NCI-H524 treated with DMSO at 0.1 percent for 48 hours (cell line): Measurements from ENCODE around the gene POLR2M.

Experiments
- DNase-seq: peaks from one replicate; lab custom pipeline; 2025; lab: John Stamatoyannopoulos, UW

POLR2M gene

DNA sequence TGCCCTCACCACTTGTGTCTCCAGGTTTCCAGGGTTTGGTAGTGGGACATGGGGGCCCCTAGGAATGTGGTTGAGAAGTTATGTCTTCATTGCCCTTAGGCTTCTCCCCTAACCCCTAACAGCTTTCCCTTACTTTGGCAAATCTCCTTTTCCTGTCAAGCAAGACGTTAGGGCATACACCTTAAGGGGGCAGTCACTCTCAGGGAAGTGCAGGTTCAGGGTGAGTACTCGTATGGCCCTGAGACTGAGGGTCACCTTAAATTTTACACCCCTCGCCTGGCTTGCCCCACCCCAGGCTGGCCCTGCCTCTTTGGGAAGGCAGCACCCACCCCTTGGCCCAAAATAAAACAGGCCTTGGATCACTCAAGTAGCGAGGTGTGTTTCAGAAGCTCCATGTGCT lies 33.5 kb downstream of the POLR2M start:
- DNase-seq, result no peak

DNA sequence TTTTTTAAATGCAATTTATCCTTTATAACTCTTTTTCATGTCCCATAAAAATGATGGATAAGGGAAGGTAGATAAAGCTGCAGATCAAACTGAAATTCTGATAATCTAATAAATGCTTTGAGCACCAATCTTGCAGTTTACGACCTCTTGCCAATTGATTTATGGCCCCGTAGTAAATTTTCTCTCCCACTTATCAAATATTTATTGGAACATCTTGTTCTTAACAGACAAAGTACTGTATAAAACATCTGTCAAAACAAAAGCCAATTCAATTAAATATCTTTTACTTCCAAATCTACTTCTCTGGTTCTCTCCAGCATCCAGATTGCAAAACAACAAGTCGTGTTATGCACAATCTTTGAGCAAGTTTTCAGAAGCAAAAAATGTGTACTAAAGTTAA lies 34.6 kb downstream of the POLR2M start:
- DNase-seq, result no peak

DNA sequence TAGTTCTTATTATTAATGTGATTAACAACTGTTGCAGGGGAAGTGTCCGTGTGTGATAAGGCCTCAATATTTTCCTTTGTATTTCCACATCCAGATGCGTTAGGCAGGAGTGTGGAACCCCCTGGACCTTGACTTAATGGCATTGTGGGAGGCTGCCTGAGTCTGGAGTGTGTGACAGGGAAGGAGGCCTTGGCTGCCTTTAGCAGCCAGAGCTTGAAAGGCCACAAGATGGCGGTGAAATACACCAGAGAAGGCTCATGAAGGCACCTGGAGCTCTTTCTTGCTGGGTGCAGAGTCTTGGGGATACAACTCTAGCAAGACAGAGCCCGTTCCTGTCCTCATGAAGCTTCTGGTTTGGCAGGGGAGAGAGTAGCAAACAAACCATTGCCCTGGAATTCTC lies 36.9 kb downstream of the POLR2M start:
- DNase-seq, result no peak

DNA sequence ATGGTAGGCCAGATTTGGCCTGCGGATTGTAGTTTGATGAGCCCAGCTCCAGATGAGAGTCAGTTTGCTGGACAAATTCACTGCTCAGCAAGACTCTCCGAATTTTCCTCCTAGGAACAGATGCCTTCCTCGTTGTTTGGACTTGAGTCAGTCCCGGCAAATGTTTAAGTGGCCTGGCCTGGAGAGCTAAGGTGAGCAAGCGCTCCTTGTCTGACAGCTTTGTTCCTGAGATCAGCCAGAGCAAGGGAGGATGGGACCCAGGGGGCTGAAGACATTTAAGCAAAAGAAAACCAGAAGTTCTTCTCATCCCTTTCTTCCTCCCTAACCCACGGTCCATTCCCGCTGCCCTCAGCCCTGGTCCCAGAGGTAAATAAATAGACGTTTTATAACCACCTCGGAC lies 40.3 kb downstream of the POLR2M start:
- no peak for DNase-seq

DNA sequence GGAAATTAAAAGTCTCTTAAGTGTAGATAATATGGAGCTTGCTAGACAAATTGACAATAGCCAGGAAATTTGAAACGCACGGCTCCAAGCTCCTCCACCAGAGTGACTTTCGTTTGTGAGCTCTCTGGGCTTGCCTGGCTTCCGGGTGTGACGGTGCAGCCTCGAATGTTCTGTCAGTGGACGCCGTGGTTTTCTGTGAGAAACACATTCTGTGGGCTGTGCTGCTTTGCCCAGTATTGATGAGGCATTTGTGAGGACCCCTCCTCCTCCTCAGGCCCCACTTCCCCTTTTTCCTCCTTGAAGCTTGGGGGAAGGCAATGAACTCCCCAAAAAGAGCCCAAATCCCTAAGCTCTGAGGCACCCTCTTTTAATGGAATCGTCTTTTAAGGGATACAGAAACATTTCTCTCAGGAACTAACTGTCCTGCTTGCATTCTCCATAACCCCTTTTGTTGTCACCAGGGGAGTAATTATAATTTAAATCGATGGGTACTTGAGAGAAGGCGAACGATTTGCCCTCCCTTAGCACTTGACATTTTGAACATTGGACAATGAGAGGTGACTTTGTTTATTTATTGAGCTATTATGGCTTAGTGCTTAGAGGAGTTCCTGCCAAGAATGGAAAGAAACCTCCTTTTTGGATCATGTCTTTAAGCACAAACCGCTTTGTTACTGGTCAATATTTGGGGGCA lies 40.8 kb downstream of the POLR2M start:
- no peak for DNase-seq

DNA sequence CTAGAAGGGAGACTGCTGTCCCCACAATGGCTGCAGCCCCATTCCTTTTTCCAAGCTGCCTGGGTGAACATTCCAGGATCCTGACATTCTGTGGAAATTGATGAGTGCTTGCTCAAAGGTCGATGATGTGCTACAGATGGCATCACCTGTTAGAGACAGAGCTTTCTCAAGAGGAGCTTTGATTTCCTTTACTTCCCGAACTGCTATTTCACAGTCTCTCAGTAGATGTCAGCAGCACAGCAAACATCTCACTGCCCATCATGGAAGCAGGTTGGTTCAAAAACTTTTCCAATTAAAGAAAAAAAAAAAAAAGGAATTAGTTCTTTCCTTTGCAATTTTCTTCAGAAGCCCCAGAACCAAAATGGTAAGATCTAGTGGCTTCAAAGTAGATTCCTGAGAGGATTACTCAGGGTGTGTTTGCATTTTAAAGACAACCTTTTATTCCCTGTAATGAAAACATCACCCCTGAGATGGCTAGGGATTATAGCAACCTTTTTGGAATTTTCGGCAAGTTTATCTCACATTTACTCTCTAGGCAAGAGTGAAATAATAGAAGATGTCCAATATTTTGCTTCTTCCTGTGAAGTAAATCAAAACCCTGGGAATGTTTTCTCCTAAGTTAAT lies 44.8 kb downstream of the POLR2M start:
- DNase-seq, result no peak

DNA sequence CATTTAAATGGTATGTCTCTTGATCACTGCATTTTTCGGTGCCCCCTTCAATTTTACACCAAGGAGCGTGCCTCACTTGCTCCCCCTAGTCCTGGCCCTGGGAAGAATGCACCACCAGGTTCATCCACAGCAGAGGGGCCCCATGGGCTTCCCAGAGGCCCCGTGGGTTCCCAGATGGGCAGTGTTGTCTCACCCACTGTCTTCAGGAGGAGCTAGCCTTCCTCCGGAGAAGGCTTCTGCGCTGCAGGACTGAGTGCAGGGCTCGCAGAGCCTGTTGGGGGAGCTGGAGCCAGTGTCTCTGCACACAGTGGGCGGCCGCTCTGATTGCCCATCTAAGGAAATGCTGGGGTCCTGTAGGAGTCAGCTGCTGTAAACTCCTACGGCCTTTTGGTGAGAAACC lies 45.9 kb downstream of the POLR2M start:
- DNase-seq, result no peak

DNA sequence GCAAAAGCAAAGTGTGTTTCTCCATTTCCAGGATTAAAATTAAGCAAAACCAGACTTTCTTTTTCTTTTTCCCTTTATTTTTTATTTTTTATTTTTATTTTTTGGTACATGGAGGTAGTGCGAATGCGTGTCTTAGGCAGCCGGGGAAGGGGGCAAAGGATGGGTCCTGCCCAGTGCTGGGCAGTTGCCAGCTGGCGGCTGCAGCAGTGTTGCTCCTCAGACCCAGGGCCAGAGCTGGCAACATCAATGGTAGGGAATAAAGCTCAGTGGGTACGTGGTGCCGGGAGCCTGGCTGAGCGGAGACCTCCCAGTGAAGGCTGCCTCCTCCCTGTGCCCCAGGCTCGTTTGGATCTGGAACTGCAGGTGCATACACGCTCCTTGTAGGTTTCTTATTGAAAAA lies 46.3 kb downstream of the POLR2M start:
- no peak for DNase-seq

DNA sequence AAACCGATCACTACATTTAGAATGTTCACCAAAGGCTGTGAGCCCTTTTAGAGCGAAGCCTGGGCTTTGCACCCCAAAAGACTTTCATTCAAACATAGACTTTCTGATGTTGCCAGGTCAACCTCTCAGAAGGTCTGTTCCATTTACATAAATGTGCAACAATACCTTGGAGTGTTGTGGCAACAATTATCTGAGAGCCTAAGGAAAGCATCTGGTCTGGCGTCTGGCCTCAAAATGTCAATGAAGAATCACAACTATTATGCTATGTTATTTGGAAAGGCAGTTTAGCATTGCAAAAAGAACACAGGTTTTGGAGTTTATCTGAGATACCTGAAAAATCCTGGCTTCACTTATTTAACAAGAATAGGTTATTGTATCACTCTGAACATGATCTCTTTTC lies 50.0 kb downstream of the POLR2M start:
- DNase-seq, result no peak

DNA sequence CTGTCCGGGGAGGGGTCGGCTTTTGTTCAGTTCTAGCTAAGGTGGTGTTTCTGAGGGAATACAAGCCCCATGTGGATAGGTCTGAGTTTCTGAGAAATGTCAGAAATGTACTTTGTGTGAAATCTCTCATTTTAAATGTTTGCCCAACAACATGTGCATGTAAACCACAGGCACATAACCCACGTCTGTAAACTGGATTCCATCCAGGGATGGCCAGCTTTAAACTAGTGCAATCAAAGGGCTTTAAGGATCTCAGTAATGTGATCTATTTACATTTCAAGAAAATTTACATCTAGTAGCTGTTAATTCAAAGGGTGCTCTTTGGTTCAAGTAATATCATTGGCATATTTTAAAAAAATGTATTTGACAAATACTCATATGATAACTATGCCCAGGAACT lies 52.0 kb downstream of the POLR2M start:
- no peak for DNase-seq

DNA sequence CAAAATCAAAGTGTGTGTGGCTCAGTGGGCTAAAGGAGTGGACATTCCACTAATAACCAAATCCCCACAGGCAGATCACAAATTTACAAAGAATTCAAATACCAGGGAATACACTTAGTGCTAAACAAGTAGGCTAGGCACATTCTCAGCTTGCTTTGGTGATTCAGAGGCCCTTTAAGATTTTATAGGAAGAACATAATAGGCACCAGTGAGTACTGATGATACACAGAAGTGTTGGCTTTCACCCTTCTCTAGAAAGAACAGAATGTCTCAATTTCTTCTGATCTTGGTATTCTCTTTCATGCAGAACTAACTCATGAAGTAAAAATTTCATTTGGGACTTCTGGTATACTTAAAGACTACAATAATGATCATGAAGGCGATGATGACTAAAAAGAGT lies 55.0 kb downstream of the POLR2M start:
- DNase-seq, result no peak

DNA sequence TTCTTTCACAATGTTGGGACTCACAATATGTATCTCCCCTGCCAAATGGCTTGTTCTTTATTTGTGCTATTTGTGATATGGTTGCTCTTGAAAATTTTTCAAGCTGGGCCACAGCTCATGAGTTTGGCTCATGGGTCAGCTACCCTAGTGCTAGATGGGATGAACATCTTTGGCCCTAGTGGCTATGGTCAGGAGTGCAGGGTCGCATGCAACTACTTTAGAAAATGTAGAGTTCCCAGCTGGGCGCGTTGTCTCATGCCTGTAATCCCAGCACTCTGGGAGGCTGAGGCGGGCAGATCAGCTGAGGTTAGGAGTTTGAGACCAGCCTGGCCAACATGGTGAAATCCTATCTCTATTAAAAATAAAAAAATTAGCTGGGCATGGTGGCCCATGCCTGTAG lies 55.8 kb downstream of the POLR2M start:
- DNase-seq, result no peak

DNA sequence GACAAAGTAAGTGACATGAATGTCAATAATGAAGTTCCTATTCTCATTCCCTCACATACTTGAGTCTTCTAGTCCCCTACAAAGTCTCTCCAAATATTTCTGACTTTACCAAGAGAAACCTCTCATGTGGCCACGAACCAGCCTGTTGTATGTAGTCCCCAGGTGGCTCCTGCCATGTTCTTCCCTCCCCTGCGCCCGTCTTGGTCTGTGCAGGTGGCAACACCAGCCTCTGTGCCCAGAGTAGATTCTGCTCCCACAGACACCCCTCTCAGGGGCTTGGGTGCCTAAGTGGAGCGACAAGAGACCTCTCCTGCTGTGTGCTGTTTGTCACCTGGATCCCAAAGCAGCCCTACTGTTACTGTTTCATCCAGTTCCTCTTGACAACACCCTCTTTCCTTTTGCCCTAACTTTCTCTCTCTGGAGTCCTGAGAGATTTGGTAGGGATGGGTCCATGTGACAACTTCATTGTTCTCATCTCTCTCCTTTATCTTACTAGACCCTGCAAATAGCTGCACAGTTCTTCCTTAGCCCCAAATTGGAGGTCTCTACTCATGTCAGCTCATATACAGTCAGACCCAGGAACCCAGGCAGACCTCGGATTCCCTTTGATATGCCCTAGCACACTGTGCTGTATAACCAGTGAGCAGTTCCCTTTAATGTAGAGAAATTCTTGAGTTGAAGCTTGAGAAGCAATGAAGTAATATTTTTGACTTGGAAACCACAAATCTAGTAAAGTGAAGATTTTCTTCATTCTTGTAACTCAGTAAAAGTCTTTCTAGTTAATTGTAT lies 56.9 kb downstream of the POLR2M start:
- DNase-seq, result no peak
